ENCODE measurements around the gene C9orf78. TPM values are rescaled to one million over a fixed set of nuclear protein-coding genes. Genes with fewer than 3 reads are reported as not detected.
A peak's percentile ranks its signal among the peaks of the same experiment; 100 is the strongest.

C9orf78 gene
- total and polyA plus RNA-seq, 2 of the 8 experiments (the other 6 are each of a cell fraction or from before 2014, with no cell fraction given): 17.4 to 40.6 TPM

DNA sequence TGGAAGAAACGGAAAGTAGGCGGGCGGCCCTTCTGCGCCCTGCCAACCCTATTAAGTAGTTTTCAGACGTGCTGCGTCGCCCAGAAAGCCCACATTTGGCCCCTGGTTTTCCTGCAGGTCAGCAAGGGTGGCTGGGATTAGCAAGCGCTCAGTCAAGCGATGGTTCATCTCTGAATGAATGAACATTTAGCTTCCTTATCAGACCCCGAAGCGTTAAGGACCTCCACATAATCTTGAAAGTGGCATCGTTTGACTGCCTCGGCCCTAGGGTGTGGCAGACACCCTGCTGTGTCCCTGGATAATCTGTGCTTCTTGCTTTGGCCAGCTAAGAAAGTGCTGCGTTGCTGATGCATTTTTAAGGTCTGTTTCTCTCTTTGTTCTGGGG lies 31.4 kb downstream of the C9orf78 start:
- no peaks in the 10 kb centered on the region for H3K9me3 ChIP-seq (ENCODE audit: insufficient read depth in 2 of 2, low read depth in 1 of 2, low read length in 1 of 2)
- peaks cover 6% of the 10 kb centered on the region for H3K79me1 ChIP-seq (ENCODE audit: low read depth, low read length)
- H3K23me2 ChIP-seq (ENCODE audit: low read depth, low read length): peaks cover 6% of the 10 kb centered on the region; the same call in 1 of the 2 replicates
- no peak overlapping the region for H2BK5ac ChIP-seq (ENCODE audit: low read depth, low read length)
- H4K8ac ChIP-seq (ENCODE audit: extremely low read depth, insufficient read depth, low read length): no peak overlapping the region
- H4K20me1 ChIP-seq (replicated peaks in 1 of 2; ENCODE audit: control insufficient read depth in 1 of 2, insufficient read depth in 2 of 2, low read length in 2 of 2): peaks cover 0 to 8% of the 10 kb centered on the region in 2 experiments
- H3K4me1 ChIP-seq (replicated peaks in 1 of 4; ENCODE audit: control insufficient read depth in 3 of 4, insufficient read depth in 4 of 4, low read length in 3 of 4): peaks cover 0 to 5% (median 2%) of the 10 kb centered on the region in 4 experiments; a peak in 5 of 7 replicates
- no peak overlapping the region for H3K56ac ChIP-seq (replicated peaks; ENCODE audit: insufficient read length, low read depth, low read length)
- DNase-seq (ENCODE audit: low read depth in 1 of 2, low spot score in 2 of 2): no peak
- H3K27me3 ChIP-seq (replicated peaks in 1 of 4; ENCODE audit: control insufficient read depth in 3 of 4, extremely low read depth in 1 of 4, insufficient read depth in 3 of 4, low read length in 3 of 4): no peaks in the 10 kb centered on the region
- no peak overlapping the region for H3K23ac ChIP-seq (ENCODE audit: insufficient read length)
- H3K18ac ChIP-seq (ENCODE audit: extremely low read depth, low read length): no peak overlapping the region
- H2AK5ac ChIP-seq (ENCODE audit: low read depth, low read length): no peak overlapping the region
- no peak overlapping the region for H2BK120ac ChIP-seq (replicated peaks; ENCODE audit: low read depth, low read length)
- FAIRE-seq: no peak
- H4K5ac ChIP-seq (ENCODE audit: insufficient read length, low read depth, low read length): no peak overlapping the region
- no peak overlapping the region for H2BK20ac ChIP-seq (ENCODE audit: low read length)
- peak overlapping the region; percentile 34 to 64 (median 50); a peak in 5 of 7 replicates for H3K9ac ChIP-seq (replicated peaks in 1 of 4; ENCODE audit: extremely low read depth in 1 of 4, low read depth in 3 of 4, low read length in 3 of 4)
- 0 out of 2 replicates have a peak overlapping the region, but pooled peaks have one; percentile 10 for H2AFZ ChIP-seq (ENCODE audit: low read length)
- no peak overlapping the region for H2BK15ac ChIP-seq (ENCODE audit: low read length)
- no peak overlapping the region for H2BK12ac ChIP-seq (ENCODE audit: low read depth, low read length)
- POLR2A ChIA-PET (ENCODE audit: partially characterized antibody): interaction anchor here (0.9 to 4.0 kb wide), 6 partner anchors 10 to 250 kb away, joined by 3 to 20 read pairs (median 3); partner anchors contain the start of gene GPR107
- 9% methylated on average over 14 of the region's 14 CpGs; no CpG with 5 or more reads in 1 of the 2 experiments for WGBS, 2 experiments (ENCODE audit: extremely low coverage in 1 of 2, insufficient coverage in 1 of 2, insufficient read length in 1 of 2, insufficient replicate concordance in 2 of 2, low coverage in 1 of 2, low lambda C conversion rate in 2 of 2, missing lambda C conversion rate in 1 of 2)
- H3K14ac ChIP-seq (ENCODE audit: insufficient read length): no peak overlapping the region
- peak overlapping the region; percentile 65 to 100 (median 86) for H3K4me3 ChIP-seq (ENCODE audit: extremely low read depth in 1 of 4, insufficient read depth in 2 of 4, low read depth in 3 of 4, low read length in 4 of 4)
- CTCF ChIA-PET (ENCODE audit: partially characterized antibody): interaction anchor here (1.0 to 1.2 kb wide), 2 partner anchors 51 to 65 kb away, joined by 3 to 4 read pairs; no protein-coding TSS in a partner anchor
- peaks cover 0 to 5% (median under 1%) of the 10 kb centered on the region in 4 experiments; a peak in 3 of 8 replicates for H3K36me3 ChIP-seq (ENCODE audit: control insufficient read depth in 2 of 4, insufficient read depth in 4 of 4, low read length in 3 of 4)
- peak overlapping the region; percentile 86 to 90 for H3K4me2 ChIP-seq (ENCODE audit: insufficient read depth in 1 of 2, low read depth in 2 of 2, low read length in 2 of 2)
- no peak overlapping the region for H3K4ac ChIP-seq (replicated peaks; ENCODE audit: insufficient read length, low read depth, low read length)
- H4K91ac ChIP-seq (replicated peaks; ENCODE audit: insufficient read length, low read length): no peak overlapping the region
- H3K79me2 ChIP-seq (ENCODE audit: control insufficient read depth in 1 of 2, insufficient read depth in 2 of 2, low read length in 2 of 2): peaks cover 0 to 6% of the 10 kb centered on the region in 2 experiments; a peak in 2 of 4 replicates
- TF ChIP-seq KDM5A (IDR thresholded peaks at IDR 0.05; ENCODE audit: low read length) (no peak), BRCA1 (IDR thresholded peaks at IDR 0.05; ENCODE audit: low read depth, low read length) (no peak), KDM4A (IDR thresholded peaks at IDR 0.05; ENCODE audit: low read depth, low read length, severe bottlenecking) (no peak), GABPA (IDR thresholded peaks at IDR 0.05; ENCODE audit: borderline replicate concordance, insufficient read depth, low read length) (no peak), SAP30 (IDR thresholded peaks at IDR 0.05; ENCODE audit: insufficient read depth, insufficient replicate concordance, low read length) (peak; percentile 56)
- H3K27ac ChIP-seq (ENCODE audit: low read depth, low read length): no peak overlapping the region
